Stimulated activated CD4-positive, alpha-beta T cell treated with anti-CD3 and anti-CD28 coated beads, TNF-alpha, amount 100 ng/mL, for 1 hour (primary cell): Measurements from ENCODE around the gene HEY2.

ENCODE experiments used
- DNase-seq, 3 donors: peaks; one replicate each; pipeline ENCODE4 v3.0.0-alpha.2; 2020; ENCODE audit warnings: low read depth in 3 of 3, low spot score in 1 of 3

Gene HEY2

DNA sequence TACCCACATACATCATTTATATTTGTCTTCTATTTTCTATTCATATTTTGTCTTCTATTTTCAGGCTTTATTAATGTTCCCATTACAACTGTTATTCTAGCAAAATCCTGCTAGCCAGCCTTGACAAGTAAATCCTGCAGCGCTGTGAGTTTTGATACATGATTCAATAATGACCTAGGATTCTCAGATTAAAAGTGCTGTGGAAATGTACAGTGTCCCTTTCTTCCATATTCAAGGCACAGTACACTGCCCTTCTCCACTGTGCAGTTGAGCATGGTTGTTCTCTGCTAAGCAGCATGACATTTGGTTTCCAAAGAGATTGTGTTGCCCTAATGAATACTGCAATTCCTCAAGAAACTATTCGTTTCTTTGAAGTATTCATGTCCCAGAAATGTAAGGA is 5.8 kb upstream of the HEY2 start:
- no peak for DNase-seq

DNA sequence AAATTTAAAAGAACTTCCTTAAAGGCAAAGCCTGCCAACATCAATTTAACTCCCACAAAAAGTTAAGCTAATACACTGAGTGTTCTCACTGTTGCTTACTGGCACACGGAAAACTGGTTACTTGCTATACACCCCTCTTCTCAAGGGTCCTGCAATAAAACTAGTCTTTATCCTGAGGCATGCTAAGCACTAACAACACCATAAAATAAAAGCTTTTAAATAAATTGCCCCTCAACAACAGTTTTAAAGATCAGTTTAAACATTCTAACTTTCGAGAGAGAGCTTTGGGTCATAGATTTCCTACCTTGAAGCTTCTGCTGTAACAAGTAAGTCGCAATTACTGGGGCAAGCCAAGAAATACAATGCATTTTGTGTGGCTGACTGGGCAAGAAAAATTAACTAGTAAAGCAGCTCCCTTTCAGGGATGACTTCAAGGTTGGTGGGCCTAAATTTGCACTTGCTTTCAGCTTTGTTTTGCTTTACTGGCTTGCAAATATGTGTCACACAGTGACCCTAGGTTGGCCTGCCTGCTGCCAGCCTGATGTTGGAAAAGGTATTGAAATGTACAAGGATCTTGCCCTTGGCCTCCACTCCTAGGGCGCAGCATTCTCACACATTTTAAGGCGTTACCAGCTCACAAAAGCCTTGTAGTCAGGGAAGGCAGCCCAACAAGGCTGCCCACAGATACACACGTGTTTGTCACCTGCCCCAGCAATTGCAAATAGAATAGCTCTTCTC is 4.0 kb upstream of the HEY2 start:
- no peak for DNase-seq

DNA sequence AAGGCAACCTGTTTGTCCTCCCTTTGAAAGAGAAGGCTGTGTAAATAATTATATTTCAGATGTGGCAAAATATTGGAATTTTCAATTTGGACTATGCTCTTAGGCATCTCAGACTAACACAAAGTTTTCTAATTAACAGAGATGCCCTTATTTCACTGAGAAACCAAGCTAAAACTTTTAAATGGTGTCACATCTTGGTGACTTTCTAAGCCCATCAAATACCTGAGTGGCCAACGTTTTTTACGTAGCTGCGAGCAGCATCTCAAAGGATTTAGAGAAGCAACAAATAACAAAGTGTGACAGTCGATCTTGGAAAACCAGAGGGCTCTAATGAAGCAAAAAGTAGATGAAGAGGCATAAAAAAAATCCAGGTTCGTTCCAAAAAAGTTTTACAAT is 3.4 kb upstream of the HEY2 start:
- no peak for DNase-seq

DNA sequence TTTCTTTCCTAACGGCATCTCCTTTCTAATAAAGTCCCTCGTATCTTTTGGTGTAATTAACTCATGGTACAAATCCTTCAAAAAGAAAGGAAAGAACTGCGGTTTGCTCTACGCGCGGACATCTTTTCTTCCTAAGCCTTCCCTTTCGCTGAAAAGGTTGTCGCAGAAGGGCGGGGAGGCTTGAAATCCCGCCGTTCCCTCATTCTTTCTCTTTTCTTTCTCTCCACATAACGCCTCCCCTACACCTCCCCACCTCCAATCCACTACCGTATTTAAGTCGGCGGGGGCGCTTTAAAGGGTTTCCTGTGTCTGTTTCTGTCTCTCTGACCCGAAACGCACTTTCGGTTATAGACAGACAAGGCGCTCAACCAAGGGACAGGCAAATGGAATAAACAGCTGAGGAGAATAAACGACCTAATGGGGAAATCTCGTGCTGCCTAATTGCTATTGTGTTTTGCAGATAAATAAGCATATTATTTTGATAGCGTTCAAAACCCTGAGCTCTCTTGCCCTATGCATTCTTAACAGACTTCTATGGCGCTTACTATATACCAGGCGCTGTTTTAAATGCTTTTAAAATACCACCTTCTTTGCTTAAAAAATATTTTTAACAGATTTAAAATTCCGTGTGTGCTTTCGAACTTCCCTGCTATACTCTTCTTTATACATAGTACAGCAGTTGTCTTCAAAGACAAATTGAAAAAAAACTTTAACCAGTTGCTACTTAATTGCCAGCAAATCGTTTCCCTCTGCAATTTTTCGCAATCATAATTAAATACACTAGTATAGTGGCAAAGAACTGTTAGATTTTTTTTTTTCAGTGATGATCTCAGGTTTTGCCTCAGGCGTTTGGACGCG is 2.5 kb upstream of the HEY2 start:
- DNase-seq, result peak in 1 of 3 donors; percentile 32

DNA sequence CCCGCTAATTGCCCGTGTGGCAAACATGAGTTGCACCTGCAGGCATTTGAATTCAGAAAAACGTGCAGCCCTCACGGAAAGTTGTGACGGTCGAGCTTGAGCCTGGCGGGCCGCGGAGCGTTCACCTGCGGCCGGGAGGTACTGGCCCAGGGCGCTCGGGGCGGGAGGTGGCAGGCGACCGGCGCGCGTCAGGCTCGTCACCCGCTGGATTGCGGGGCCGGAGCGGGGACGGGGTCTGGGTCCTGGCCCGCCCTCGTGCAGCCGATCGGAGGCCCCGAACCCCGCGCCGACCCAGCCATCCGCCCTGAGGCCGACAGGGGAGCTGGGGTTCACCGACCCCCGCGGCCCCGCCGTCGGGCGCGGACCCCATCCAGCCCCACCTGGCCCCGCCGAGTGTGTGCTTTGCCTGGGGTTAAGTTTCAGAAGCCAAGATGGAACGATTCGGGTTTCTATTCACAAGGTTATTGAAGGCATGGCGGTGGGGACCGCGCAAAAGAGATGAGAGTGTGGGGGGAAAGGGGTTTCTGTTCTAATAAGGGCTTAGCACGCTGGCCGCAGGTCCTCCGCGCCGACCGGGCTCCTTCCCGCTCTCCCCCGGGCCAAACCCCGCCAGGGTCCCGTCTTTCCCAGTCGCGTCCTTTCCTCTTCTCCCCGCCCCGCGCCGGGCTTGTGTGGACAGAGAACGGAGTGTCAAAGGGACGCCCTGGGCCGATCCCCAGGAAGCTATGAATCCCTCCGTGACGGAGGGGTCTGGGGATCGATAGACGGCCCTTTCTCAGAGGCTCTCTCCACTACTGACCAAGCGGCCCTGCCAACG is 1.6 kb upstream of the HEY2 start:
- DNase-seq, result peak in 1 of 3 donors; percentile 13

DNA sequence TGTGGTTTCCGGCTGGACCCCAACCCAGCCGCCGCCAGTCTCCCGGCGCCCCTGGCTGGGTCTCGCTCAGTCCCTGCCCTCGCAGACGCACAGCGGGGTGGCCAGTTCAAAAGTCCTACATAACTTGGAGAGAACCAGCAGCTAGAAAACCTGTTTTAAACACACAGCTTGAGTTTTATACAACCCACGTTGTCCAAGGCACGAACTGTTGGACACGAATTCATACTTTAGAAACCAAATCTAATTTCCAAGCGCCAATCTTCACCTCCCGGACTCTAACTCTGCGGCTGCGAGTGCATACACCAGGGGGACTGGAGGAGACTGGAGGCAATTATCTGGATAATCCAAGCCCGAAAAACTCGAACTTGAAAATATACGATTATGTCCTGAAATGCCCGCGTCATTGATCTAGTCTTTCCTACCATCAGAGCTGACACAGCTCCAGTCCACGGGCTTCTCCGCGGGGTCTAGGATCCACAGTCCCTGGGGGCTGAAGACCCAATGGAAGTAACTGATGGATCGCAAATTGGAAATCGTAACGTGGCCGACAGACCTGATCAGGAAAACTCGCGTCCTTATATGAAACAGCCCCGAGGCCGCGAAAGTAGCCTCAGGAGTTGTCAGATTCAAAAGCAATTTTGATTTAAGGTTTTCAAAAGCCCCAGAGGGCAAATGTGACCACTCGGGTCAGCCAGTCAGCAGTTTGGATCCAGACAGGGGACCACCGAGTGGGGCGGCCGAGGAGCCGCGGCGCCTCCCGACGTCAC is 843 bp upstream of the HEY2 start:
- peak in 1 of 3 donors; percentile 4 for DNase-seq

DNA sequence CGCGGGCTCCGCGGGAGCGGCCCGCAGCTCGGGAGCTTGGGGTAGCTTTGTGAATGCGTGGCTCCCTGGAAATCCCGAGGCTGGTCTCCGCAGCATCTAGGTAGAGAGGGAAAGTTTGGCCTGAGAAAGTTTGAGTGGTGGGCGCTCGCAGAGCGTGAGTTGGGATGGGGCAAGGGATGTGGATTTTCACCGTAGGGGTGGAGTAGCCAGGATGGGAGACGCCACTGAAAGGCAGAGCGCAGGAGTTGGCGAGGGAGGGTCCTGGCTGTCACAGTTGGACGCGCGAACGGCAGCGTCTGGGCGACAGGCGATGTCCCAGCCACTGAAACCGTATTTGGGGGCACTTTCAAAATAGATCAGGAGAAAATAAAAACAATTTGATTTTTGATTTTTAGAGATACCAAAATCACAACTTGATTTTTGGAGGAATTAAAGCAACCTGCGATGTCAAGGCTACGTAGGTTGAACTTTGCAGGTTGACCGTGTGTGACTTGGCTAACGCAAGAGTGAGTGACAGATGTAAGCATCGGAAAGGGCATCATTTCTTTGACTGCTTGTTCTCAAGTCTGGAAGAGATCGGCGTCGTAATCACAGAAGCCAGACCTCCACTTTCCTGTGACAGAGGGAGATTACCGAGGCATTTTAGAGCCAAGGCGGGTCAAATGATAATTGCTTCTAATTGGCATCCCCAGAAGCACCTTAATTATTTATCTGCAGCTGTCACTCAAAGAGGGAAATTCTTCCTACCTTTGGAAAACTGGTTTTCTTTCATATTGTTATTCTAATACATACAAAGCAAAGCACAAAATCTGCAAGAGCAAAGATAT is 646 bp downstream of the HEY2 start:
- no peak for DNase-seq

DNA sequence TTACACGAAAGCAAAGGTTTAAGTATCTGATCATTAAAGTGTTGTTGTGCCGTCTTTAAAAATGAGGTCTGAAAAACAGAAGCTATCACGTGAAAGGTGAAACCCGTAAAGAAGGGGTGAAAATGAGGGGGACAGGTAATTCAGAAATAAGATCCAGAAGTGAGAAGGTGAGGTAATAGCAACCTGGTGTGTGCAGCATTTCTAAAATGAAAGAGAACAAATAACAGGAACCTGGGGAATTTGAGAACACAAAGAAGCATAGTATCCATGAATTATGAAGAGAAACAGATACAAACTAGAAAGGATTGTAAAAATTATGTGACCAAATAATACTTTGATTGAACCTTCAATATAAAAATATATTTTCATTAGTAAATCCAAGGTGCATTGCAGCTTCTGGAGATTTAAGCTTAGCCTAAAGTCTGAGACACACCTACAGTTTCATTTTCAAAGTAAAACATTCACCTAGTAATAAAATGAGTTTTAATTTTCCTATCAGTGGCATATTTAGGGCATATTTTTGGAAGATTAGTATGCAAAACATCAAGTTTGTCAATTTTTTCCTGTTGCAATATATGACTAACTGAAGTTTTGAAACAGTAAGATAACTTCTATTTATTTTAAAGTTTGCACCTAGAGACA is 1.4 kb downstream of the HEY2 start:
- no peak for DNase-seq

DNA sequence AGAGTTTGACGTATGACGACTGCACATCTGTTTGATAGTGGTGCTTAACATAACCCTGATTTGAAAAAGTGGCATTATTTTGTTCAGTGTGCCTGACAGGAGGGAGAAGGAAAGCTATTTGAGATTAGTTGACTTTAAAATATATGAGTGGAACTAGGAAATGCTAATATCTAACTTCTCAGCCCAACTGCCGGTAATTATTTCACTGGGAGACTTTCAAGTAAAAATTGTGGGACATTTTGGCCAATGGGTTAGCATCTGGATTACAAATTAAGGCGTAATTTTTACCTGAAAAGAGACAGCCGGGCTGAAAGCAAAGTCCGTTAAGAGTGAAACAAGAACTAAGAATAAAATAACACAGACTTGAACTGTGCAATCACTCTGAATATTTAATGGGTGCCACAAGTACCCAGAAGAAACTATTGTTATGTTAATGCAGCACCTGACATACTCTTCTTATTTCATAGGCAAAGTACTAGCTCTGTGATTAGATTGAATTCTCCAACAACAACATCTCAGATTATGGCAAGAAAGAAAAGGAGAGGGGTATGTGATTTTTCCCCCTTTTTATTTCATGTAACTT is 2.0 kb downstream of the HEY2 start:
- no peak for DNase-seq

DNA sequence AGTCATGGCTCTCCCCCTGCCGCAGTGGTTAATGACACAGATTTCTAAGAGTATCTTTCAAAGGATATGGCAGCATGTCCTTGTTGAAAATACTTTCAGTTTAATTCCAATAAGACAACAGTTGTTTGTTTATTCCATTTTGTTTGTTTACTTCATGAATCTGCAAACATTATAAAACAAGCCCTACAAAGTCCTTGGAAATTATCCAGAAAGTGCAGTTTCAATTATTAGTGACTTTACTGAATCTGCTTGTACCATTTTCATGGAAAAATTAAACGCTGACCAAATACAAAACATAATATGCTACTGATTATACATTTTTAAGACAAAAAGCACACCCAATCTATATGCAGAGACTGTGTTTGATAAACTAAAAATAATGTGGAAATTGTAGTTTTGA is 3.3 kb downstream of the HEY2 start:
- DNase-seq, result no peak

DNA sequence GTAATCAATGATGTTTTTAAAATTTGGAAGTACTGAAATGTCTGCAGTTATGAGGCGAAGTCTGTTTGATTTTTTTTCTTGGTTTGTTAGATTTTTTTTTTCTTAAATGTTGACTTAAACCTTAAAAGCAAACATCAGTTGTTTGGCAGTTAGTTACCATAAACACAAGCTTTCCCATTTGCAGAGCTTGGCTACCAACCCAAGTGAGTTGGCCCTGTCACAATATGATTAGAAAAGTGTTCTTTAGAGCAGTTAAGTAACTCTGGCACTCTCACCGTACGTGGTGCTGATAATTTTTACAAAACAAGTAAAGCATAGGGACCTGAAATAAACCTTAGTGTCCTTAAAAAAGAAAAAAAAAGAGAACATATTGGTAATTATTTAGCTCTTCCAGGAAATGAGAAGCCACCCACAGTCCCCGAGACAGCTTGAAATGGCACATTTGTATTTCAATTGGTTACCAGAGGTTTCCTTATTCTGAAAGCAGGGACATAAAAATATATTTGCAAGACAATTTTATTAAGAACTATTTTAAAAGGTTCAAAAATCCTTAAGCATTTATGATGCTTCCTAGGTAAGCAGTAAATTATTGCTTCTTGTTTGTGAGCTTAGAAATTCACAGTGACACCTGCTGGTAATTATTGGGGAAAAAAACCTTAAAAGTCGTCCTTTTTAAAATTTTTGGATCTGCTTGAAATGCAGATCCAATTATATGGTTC is 3.9 kb downstream of the HEY2 start:
- no peak for DNase-seq

DNA sequence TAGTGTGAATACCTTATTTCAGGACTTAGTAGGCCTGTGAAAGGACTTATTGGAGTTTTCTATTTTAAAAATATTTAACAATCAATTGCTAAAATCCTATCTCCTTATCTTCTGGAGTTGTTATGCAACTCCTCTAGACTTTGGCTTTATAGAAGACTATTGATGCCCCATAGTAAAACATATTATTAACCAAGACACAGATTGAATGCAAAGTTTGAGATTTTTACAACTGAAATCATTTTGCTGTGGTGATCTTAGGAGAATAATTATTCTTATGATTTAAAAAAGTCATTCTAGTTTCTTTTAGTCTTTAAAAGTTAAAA is 4.5 kb downstream of the HEY2 start:
- DNase-seq, result no peak

DNA sequence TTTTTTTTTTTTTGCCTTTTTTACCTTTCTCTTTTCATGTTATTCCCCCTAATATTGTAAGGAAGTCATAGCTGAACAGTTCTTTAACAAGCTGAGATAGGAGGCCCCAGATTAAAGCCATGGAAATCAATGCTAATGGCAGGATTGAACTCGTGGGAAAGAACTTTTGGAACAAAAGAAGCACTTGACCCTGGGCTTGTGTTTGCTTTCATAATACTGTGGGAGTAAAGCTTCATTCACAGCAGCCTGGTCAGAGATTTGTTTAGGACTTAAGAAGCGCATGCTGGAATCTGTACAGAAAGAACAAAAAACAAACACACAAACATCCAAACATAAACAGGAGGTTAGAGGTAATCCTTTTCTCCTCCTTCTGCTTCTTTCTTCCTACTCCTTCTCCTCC is 5.1 kb downstream of the HEY2 start:
- no peak for DNase-seq

DNA sequence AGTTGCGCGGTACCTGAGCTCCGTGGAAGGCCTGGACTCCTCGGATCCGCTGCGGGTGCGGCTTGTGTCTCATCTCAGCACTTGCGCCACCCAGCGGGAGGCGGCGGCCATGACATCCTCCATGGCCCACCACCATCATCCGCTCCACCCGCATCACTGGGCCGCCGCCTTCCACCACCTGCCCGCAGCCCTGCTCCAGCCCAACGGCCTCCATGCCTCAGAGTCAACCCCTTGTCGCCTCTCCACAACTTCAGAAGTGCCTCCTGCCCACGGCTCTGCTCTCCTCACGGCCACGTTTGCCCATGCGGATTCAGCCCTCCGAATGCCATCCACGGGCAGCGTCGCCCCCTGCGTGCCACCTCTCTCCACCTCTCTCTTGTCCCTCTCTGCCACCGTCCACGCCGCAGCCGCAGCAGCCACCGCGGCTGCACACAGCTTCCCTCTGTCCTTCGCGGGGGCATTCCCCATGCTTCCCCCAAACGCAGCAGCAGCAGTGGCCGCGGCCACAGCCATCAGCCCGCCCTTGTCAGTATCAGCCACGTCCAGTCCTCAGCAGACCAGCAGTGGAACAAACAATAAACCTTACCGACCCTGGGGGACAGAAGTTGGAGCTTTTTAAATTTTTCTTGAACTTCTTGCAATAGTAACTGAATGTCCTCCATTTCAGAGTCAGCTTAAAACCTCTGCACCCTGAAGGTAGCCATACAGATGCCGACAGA is 9.9 kb downstream of the HEY2 start:
- DNase-seq, result no peak

DNA sequence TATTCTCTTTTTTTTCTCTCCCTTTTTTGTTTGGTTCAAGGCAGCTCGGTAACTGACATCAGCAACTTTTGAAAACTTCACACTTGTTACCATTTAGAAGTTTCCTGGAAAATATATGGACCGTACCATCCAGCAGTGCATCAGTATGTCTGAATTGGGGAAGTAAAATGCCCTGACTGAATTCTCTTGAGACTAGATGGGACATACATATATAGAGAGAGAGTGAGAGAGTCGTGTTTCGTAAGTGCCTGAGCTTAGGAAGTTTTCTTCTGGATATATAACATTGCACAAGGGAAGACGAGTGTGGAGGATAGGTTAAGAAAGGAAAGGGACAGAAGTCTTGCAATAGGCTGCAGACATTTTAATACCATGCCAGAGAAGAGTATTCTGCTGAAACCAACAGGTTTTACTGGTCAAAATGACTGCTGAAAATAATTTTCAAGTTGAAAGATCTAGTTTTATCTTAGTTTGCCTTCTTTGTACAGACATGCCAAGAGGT is 10.6 kb downstream of the HEY2 start:
- DNase-seq, result no peak

DNA sequence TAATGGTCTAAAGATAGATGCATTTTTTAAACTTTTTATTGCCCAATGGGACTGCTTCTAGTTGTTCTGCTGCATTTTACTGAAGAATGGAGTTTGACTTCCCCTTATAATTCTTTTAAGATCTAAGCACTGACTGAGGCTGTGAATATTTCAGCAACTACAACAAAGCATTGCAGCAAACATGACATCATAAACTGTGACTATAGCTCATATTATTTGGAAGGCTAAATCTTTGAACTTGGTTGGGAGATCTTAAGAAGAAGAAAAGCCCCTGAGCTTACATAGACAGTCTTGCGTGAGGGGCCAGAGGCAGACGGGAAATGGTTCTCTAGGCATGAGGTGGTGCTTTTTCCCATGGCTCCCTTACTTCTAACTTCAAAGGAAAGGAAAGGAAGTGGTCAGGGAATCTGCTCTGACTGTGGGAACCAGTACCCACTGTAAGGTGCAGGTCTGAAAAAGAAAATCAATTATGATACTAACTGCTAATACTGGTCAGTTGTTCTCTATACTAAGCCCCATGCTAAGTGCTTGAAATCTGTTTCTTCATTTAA is 14.8 kb downstream of the HEY2 start:
- no peak for DNase-seq

DNA sequence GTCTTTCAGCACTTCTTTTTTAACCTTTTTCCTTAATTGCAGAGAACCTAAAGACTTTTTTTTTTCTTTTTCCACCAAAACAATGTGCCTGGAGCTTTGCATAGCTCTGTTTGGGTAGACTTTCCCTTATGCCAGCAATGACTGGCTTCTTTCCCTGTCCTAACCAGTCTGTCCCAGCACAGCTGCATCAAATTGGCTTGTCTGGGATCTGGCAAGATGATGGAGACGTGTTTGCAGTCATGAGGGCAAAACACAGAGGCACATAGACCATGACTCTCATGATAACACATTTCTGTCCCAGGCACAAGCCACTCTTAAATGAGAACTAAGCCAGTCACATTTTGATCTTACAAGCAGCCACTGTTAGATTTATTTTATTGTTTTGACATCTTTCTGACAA is 16.5 kb downstream of the HEY2 start:
- DNase-seq, result no peak

DNA sequence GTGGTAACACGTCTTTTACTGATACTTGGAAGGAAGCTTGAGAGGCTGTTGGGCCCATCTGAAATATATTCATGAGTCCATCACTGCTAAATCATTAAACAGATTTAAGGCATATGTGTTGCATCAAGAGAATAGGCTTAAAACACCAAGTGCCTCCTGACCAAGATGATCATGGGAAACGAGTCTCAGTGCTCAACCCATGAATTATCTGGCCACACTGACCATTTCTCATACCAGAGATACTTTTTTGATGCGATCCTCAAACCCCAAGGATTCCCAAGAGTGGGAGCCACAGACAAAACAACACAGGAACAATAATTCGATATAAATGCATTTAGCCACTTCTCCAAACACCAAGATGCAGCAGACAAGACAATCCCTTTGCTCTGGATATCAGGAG is 17.2 kb downstream of the HEY2 start:
- DNase-seq, result no peak
